Esophagus squamous epithelium (tissue), 4 donors: ENCODE data around the gene CPLX1.

Experiments
- POLR2A ChIP-seq, 4 donors: fragments of 450-650 bp; IDR thresholded peaks; one replicate each; pipeline ENCODE4 v1.6.1; 2017; ENCODE audit warnings: antibody characterized with exemption in 4 of 4, mild to moderate bottlenecking in 4 of 4, moderate library complexity in 3 of 4
- TF ChIP-seq, protein P1 (sequence below), 6 experiments: fragments of 450-650 bp in 4 of 6; fragments of 200-600 bp in 2 of 6; sonication (generic) in 2 of 6; IDR thresholded peaks; one replicate each; pipeline ENCODE4 v1.5.1; 2016 to 2019; ENCODE audit warnings: antibody characterized with exemption in 6 of 6, mild to moderate bottlenecking in 4 of 6, moderate library complexity in 4 of 6

DNA sequence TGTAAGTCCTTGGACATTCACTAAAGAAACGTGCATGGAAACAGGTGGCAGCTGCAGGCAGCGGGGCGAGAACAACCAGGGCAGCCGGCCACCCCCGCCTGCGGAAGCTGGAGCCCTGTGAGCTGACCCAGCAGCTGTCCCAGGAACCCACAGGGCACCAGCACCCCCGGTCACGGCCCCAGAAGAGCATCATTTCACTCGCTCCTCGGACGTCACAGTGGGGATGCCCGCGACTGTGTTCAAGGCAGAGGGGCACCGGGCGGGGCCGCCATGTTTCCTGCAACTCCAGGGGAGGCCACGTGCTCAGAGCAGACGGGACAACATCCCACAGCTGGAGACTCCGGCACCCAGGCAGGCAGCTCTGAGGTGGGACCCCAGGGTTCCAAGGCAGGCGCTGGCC is 45.0 kb upstream of the CPLX1 start:
- TF ChIP-seq POLR2A (IDR thresholded peaks at IDR 0.05): no peak
- TF ChIP-seq, protein P1, sequence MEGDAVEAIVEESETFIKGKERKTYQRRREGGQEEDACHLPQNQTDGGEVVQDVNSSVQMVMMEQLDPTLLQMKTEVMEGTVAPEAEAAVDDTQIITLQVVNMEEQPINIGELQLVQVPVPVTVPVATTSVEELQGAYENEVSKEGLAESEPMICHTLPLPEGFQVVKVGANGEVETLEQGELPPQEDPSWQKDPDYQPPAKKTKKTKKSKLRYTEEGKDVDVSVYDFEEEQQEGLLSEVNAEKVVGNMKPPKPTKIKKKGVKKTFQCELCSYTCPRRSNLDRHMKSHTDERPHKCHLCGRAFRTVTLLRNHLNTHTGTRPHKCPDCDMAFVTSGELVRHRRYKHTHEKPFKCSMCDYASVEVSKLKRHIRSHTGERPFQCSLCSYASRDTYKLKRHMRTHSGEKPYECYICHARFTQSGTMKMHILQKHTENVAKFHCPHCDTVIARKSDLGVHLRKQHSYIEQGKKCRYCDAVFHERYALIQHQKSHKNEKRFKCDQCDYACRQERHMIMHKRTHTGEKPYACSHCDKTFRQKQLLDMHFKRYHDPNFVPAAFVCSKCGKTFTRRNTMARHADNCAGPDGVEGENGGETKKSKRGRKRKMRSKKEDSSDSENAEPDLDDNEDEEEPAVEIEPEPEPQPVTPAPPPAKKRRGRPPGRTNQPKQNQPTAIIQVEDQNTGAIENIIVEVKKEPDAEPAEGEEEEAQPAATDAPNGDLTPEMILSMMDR (IDR thresholded peaks at IDR 0.05): no peak
